Measurements from ENCODE around the gene DUSP2. TPM values are rescaled to one million over a fixed set of nuclear protein-coding genes. Genes with fewer than 3 reads are reported as not detected.
"Not testable (repeated sequence)": the region's sequence is repeated elsewhere in the genome, so short reads cannot be mapped to it uniquely, and the experiment has no call there.

The DUSP2 gene
- polyA plus RNA-seq, 3 donors = 2.0 to 3.2 (median 2.8) TPM

- DNase-seq (ENCODE audit: low read depth in 3 of 3, low spot score in 2 of 3) = peak in 1 of 3 donors; percentile 53
Measured at GRCh38 chr2:96148410-96149217, 3.4 kb upstream of the DUSP2 start.

- DNase-seq (ENCODE audit: low read depth in 3 of 3, low spot score in 2 of 3) = no peak
Measured at GRCh38 chr2:96147593-96148201, 2.5 kb upstream of the DUSP2 start.

GRCh38 chr2:96146881-96147592 lies 1.8 kb upstream of the DUSP2 start:
- DNase-seq (ENCODE audit: low read depth in 3 of 3, low spot score in 2 of 3) = no peak

- no peak for DNase-seq (ENCODE audit: low read depth in 3 of 3, low spot score in 2 of 3)
Measured at GRCh38 chr2:96146153-96146880, 1.1 kb upstream of the DUSP2 start.

GRCh38 chr2:96145848-96146152 lies 560 bp upstream of the DUSP2 start:
- DNase-seq (ENCODE audit: low read depth in 3 of 3, low spot score in 2 of 3) = no peak

- no peak for DNase-seq (ENCODE audit: low read depth in 3 of 3, low spot score in 2 of 3)
Measured at GRCh38 chr2:96144481-96145035, 682 bp downstream of the DUSP2 start.

GRCh38 chr2:96143848-96144480 lies 1.3 kb downstream of the DUSP2 start:
- DNase-seq (ENCODE audit: low read depth in 3 of 3, low spot score in 2 of 3) = no peak

- DNase-seq (ENCODE audit: low read depth in 3 of 3, low spot score in 2 of 3) = no peak
Measured at GRCh38 chr2:96143231-96143847, 1.9 kb downstream of the DUSP2 start.

GRCh38 chr2:96142217-96143113 lies 2.8 kb downstream of the DUSP2 start:
- no peak for DNase-seq (ENCODE audit: low read depth in 3 of 3, low spot score in 2 of 3)

- not testable (repeated sequence) for DNase-seq (ENCODE audit: low read depth in 3 of 3, low spot score in 2 of 3)
Measured at GRCh38 chr2:96141624-96141967, 3.6 kb downstream of the DUSP2 start.

- DNase-seq (ENCODE audit: low read depth in 3 of 3, low spot score in 2 of 3) = no peak
Measured at GRCh38 chr2:96140941-96141623, 4.2 kb downstream of the DUSP2 start.

- DNase-seq (ENCODE audit: low read depth in 3 of 3, low spot score in 2 of 3) = no peak
Measured at GRCh38 chr2:96139181-96139758, 6.0 kb downstream of the DUSP2 start.

GRCh38 chr2:96138179-96139145 lies 6.8 kb downstream of the DUSP2 start, which contains the start of gene ASTL:
TSS of gene ASTL (minus strand) at chr2:96138502. CDS start at chr2:96138436, 66 bp downstream.
- DNase-seq (ENCODE audit: low read depth in 3 of 3, low spot score in 2 of 3) = no peak

GRCh38 chr2:96137321-96138178 lies 7.7 kb downstream of the DUSP2 start:
- DNase-seq (ENCODE audit: low read depth in 3 of 3, low spot score in 2 of 3) = no peak

GRCh38 chr2:96136129-96136720 lies 9.0 kb downstream of the DUSP2 start:
- DNase-seq (ENCODE audit: low read depth in 3 of 3, low spot score in 2 of 3) = no peak

Data from right renal cortex interstitium (tissue), 3 donors.